ENCODE results near the gene MAGI1.

MAGI1 gene

DNA sequence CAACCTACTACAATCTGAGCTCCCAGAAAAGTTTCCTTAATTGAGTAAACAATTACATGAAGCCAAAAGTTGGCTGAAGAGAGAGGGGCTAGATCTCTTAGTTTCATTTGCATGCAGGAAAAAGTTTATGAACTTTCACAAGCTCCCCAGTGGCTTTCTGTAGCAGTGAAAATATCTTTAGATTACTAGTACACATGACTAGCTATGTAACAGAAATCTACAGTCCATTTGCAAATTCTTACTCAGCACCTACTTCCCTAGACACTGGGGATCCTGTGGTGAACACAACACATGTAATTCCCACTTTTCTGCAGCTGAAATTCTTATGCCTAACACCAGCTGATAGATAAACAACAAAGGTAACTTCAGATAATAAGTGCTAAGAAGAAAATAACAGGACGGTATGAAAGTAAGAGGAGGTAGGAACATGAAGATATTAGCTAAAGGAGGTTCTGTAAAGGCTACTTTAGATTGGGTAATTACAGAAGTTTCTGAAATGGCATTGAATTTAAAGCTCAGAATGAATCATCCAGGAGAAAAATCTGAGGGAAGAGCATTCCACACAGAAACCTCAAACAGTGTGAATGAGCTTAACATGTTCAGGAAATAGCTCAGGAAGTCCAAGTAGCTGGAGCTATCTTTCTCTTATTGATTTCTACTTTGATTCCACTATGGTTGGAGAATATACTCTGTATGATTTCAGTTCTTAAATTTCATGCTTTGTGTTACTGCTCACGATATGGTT lies 204.8 kb downstream of the MAGI1 start:
- no peaks in the 10 kb centered on the region for H3K4me1 Mint-ChIP-seq (ENCODE audit: low read depth)
- no peaks in the 10 kb centered on the region for H3K27me3 Mint-ChIP-seq
- no peaks in the 10 kb centered on the region for H3K9me3 Mint-ChIP-seq (ENCODE audit: low read depth)
- no peak overlapping the region for H3K27ac Mint-ChIP-seq
- no peaks in the 10 kb centered on the region for H3K36me3 Mint-ChIP-seq
- no peak overlapping the region for H3K4me3 Mint-ChIP-seq

DNA sequence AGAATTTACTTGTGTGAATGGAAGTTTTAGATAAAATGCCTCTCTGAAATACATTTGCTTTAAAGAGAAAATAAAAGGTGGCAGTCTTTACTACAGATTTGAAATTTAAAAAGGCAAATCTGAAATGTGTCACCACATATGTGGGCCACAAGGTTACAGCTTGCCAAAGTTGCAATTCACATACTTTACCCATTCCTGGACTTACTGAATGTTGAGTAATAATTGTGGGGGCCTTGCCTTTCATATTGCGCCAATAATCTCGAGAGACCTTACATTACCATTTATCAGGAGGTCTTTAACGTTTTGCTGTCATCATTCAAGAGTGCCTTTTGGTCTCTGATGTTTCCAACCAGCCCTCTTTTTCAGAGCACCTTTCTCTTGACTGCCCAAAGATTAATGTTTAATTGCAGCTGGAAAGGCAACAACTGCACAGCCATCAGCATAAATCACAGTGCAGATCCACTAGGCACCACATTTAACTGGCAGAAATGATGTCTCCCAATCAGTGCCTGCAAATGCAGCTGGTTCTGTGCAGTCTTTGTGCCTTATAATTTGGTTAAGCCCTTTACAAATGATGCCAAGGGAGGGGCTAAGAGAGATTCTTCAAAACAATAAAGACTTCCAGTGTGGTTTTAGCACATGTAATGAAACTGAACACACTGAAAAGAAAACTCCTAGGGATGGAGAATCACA lies 206.8 kb downstream of the MAGI1 start:
- Mint-ChIP-seq H3K4me1 (ENCODE audit: low read depth) (no peaks in the 10 kb centered on the region), H3K27me3 (no peaks in the 10 kb centered on the region), H3K4me3 (no peak overlapping the region), H3K27ac (no peak overlapping the region), H3K36me3 (no peaks in the 10 kb centered on the region), H3K9me3 (ENCODE audit: low read depth) (no peaks in the 10 kb centered on the region)

DNA sequence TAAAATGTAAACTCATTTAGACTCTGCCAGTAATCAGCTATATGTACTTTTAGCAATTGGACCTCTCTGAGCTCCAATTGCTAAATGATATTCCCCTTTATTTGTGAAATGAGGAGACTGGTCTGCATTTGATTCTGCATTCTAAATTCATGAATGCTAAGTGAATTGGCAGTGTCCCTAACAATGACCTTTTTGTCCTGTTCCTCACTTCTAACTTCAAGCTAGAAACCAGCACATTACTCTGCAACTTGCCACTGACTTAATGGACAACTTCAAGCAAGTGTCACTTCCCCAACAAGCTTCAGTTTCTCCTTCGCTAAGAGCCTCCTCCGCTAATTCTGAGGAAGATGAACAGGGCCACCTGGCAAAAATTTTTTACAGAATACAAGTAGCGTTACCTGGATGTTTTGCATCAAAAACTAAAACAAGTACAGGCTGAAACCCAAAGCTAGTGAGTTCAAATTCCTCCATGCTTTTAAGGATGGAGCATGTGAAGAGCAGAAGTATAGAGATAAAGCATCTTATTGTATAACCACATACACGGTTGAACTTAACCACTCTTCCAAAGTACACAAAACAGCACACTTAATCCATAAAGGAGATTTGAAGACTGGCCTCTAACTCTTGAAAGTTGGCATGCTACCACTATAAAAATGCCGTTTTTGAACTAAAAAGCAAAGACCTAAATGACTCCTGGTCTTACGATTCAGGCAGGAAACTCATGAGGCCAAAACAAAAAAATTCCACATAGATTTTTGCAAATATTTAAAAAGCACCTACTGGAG lies 207.6 kb downstream of the MAGI1 start:
- Mint-ChIP-seq H3K9me3 (ENCODE audit: low read depth) (no peaks in the 10 kb centered on the region), H3K27me3 (no peaks in the 10 kb centered on the region), H3K27ac (no peak overlapping the region), H3K36me3 (no peaks in the 10 kb centered on the region), H3K4me3 (no peak overlapping the region), H3K4me1 (ENCODE audit: low read depth) (no peaks in the 10 kb centered on the region)

DNA sequence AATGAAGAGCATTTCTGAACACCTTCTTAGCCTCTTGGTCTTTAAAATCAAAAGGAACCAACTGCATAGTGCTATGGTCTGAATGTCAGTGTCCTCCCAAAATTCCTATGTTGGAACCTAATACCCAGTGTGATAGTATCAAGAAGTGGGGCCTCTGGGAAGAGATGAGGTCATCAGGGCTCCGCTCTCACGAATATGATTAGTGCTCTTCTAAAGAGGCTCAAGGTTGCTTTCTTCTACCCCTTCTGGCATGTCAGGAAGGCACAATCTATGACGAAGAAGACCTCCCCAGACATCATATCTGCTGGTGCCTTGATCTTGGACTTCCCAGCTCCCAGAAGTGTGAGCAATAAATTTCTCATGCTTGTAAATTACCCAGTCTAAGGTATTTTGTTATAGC lies 209.5 kb downstream of the MAGI1 start:
- Mint-ChIP-seq H3K4me3 (no peak overlapping the region), H3K9me3 (ENCODE audit: low read depth) (no peaks in the 10 kb centered on the region), H3K27ac (no peak overlapping the region)

DNA sequence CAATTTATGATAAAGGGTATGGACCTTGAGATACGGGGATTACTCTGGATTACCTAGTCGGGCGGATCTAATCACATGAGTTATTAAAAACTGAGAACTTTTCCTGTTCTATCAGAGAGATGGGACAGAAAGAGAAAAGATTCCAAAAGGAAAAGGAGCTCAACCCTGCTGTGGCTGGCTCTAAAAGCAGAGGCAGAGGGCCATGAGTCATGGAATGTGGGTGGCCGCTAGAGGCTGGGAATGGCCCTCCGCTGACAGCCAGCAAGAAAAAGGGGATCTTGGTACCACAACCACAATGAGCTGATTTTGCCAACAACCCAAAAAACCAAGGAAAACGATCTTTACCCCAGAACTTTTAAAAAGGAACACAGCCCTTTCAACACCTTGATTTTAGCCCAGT lies 210.0 kb downstream of the MAGI1 start:
- Mint-ChIP-seq H3K36me3 (no peaks in the 10 kb centered on the region), H3K27ac (no peak overlapping the region), H3K27me3 (no peaks in the 10 kb centered on the region)

More for the DNA sequence above, 209.5 kb downstream of the MAGI1 start:
- H3K36me3 Mint-ChIP-seq = no peaks in the 10 kb centered on the region
- no peaks in the 10 kb centered on the region for H3K4me1 Mint-ChIP-seq (ENCODE audit: low read depth)
- no peaks in the 10 kb centered on the region for H3K27me3 Mint-ChIP-seq

DNA sequence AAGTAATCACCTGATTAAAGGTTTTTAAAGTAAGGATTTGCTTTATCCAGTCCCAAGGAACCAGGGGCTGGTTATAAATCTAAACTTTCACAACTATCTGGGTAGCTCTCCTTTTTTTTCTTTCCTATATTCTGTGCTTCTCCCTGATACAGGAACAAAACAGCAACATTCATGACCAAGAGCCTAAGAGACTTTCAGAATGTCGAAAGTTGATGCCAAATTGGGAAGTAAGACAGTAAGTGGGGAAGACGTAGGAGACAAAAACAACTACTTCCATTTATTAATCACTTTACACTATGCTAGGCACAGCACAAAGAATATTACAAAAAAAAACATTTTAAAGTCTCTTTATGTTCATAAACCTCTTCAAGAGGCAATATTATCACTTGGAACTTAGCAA lies 211.6 kb downstream of the MAGI1 start:
- H3K4me1 Mint-ChIP-seq (ENCODE audit: low read depth) = no peaks in the 10 kb centered on the region
- H3K4me3 Mint-ChIP-seq = no peak overlapping the region
- no peaks in the 10 kb centered on the region for H3K36me3 Mint-ChIP-seq
- no peaks in the 10 kb centered on the region for H3K9me3 Mint-ChIP-seq (ENCODE audit: low read depth)
- no peaks in the 10 kb centered on the region for H3K27me3 Mint-ChIP-seq
- H3K27ac Mint-ChIP-seq = no peak overlapping the region

More for the DNA sequence above, 210.0 kb downstream of the MAGI1 start:
- H3K4me1 Mint-ChIP-seq (ENCODE audit: low read depth) = no peaks in the 10 kb centered on the region
- no peak overlapping the region for H3K4me3 Mint-ChIP-seq
- H3K9me3 Mint-ChIP-seq (ENCODE audit: low read depth) = no peaks in the 10 kb centered on the region

DNA sequence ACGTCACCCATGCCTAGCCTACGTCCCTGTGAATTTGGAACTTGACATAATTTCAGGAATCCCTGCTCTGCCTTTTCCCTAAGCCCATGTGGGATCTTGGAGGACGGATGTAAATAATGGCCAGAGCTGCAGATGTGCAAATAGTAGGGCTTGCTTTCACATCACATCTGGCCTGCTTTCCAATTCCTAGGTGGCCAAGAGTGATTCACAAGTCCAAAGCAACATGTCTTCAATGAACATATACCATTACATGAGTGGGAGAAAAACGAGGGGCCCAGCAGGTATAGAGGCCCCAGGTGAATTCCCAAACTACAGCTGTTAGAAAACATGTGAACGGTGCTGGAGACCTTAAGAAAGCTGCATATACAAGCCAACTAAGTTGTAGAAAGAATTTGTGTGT lies 214.6 kb downstream of the MAGI1 start:
- H3K4me1 Mint-ChIP-seq (ENCODE audit: low read depth) = no peaks in the 10 kb centered on the region
- no peak overlapping the region for H3K4me3 Mint-ChIP-seq
- H3K27ac Mint-ChIP-seq = no peak overlapping the region
- H3K9me3 Mint-ChIP-seq (ENCODE audit: low read depth) = no peaks in the 10 kb centered on the region
- H3K36me3 Mint-ChIP-seq = no peaks in the 10 kb centered on the region
- H3K27me3 Mint-ChIP-seq = no peaks in the 10 kb centered on the region

DNA sequence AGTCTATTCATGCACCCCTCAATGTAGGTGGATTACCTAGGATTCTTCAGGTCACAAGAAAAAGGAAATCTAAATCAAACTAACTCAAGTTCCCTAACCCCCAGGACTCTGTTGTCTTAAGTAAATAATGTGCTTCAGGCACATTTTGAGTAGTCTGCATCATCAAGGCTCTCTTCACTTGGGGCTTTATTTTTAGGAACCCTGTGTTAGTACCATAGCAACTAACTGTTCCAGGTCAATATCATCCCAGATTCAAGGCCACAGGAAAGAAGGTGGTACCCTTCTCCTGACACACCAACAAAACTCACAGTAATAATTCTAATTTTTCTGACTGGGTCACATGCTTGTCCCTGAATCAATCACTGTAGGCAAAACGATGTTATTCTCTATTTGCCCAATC lies 218.1 kb downstream of the MAGI1 start:
- no peak overlapping the region for H3K4me3 Mint-ChIP-seq
- no peaks in the 10 kb centered on the region for H3K9me3 Mint-ChIP-seq (ENCODE audit: low read depth)
- H3K27ac Mint-ChIP-seq = no peak overlapping the region
- H3K36me3 Mint-ChIP-seq = no peaks in the 10 kb centered on the region
- H3K27me3 Mint-ChIP-seq = no peaks in the 10 kb centered on the region
- H3K4me1 Mint-ChIP-seq (ENCODE audit: low read depth) = no peaks in the 10 kb centered on the region

DNA sequence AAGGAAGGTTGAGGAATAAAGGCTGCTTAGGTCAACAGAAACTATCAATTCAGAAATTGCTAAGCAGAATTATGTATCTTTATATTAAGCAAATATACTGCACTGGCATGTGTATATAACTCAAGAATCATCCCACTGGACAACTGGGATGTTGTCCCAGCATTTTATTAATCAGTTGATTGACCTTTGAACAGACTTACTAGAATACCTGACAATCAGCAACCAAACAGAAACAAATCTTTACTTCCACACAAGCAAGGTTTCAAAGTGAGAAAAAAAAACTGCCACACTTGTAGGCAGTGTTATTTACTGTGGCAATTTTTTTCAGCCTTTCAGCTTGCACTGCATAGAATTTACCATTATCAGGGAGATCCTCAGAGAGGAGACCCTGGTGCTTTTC lies 218.8 kb downstream of the MAGI1 start:
- H3K9me3 Mint-ChIP-seq (ENCODE audit: low read depth) = no peaks in the 10 kb centered on the region
- H3K36me3 Mint-ChIP-seq = no peaks in the 10 kb centered on the region
- no peaks in the 10 kb centered on the region for H3K4me1 Mint-ChIP-seq (ENCODE audit: low read depth)
- H3K27ac Mint-ChIP-seq = no peak overlapping the region
- H3K27me3 Mint-ChIP-seq = no peaks in the 10 kb centered on the region
- no peak overlapping the region for H3K4me3 Mint-ChIP-seq

DNA sequence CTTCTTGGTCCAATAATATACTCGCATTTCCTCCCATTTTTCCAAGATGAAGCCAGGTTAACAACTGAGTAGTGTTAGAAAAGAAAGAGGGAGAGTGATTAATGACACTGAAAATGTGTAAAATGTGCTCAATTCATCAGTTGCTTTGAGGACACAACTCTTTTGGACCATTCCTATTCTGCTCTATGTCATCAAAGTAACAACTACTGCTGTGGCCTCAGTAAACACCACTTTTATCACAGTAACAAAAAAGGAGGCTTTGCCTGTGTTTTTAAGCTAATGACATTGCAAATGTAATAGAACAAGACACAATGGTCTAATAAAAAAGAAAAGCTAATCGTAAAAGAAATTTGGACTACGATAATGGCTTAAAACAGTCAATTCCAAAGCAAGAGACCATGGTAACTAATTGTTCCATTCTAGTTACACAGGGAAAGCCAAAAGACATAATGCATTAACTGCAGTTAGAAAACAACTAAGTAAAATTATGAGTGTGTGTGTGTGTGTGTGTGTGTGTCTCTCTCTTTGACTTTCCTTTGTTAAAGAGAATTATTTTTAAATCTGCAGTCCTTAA lies 221.1 kb downstream of the MAGI1 start:
- Mint-ChIP-seq H3K9me3 (ENCODE audit: low read depth) (no peaks in the 10 kb centered on the region), H3K4me3 (no peak overlapping the region), H3K27ac (no peak overlapping the region), H3K27me3 (no peaks in the 10 kb centered on the region), H3K4me1 (ENCODE audit: low read depth) (no peaks in the 10 kb centered on the region), H3K36me3 (no peaks in the 10 kb centered on the region)

DNA sequence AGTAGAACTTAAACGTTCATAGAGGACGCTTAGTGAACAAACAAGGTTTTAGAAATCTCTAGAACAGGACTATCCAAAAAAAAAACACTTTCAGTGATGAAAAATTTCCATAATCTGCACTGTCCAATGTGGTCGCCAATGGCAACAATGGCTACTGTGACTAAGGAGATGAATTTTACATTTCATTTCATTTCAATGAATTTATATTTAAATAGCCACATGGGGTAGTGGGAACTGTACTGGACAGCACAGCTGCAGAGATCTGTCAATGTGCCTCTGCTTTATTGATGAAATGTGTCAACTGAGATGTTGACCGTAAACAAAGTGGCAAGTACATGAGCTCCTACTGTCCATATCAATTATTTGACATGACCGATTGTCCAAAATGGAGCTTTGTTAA lies 222.5 kb downstream of the MAGI1 start:
- H3K27ac Mint-ChIP-seq = no peak overlapping the region
- no peaks in the 10 kb centered on the region for H3K9me3 Mint-ChIP-seq (ENCODE audit: low read depth)
- no peaks in the 10 kb centered on the region for H3K36me3 Mint-ChIP-seq
- H3K27me3 Mint-ChIP-seq = no peaks in the 10 kb centered on the region
- H3K4me1 Mint-ChIP-seq (ENCODE audit: low read depth) = no peaks in the 10 kb centered on the region
- no peak overlapping the region for H3K4me3 Mint-ChIP-seq

DNA sequence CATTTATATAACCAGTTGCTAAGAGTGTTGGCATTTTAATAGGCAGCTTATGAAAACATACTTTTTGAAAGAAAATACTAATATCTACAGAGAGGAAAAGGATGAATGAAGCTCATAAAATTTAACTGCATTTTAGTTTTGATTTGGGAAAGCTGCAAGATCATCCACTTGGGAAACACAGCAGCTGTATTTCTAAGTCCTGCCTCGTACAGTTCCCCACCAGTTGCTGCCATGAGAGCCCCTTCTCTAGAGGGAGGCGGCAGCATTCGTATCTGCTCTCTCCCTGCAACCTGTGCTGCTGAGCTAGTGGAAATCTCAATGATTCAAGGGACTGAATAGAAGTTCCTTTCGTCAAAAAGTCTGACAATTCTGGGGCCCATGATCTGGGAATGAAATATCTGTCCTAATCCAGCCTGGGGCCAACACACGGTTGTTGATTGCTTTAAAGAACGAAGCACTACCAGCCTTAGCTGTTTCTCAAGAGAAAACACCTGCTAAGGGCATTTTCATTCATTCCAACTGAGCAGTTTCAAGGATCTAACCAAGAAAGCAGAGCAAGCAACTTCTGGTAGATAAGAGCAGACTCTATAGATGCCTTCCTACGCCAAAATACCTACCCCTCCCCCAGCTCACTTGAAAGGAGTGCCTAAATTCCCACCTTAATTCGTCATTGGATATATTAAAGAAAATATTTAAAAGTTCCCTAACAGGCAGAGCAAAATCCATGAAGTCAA lies 223.7 kb downstream of the MAGI1 start:
- Mint-ChIP-seq H3K27me3 (no peaks in the 10 kb centered on the region), H3K4me1 (ENCODE audit: low read depth) (no peaks in the 10 kb centered on the region), H3K9me3 (ENCODE audit: low read depth) (no peaks in the 10 kb centered on the region), H3K4me3 (no peak overlapping the region), H3K36me3 (no peaks in the 10 kb centered on the region), H3K27ac (no peak overlapping the region)

DNA sequence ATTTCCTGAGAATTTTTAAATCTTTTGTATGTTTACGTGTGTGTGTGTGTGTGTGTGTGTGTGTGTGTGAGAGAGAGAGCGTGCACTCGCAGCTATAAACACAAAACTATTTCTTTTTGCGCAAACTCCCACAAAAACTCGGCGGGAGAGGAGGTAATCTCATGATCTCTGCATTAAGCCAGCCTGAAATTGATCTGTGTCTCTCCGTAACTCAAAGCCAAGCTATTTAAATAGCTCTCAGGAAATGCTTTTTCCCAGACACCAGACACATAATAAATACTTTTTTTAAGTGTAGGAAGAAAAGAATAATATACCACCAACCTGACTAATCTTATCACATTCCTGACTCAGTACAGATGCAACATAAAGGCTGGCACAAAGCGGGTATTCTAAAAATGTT lies 226.8 kb downstream of the MAGI1 start:
- Mint-ChIP-seq H3K9me3 (ENCODE audit: low read depth) (no peaks in the 10 kb centered on the region), H3K4me3 (no peak overlapping the region), H3K4me1 (ENCODE audit: low read depth) (no peaks in the 10 kb centered on the region), H3K27ac (no peak overlapping the region), H3K36me3 (no peaks in the 10 kb centered on the region), H3K27me3 (no peaks in the 10 kb centered on the region)

DNA sequence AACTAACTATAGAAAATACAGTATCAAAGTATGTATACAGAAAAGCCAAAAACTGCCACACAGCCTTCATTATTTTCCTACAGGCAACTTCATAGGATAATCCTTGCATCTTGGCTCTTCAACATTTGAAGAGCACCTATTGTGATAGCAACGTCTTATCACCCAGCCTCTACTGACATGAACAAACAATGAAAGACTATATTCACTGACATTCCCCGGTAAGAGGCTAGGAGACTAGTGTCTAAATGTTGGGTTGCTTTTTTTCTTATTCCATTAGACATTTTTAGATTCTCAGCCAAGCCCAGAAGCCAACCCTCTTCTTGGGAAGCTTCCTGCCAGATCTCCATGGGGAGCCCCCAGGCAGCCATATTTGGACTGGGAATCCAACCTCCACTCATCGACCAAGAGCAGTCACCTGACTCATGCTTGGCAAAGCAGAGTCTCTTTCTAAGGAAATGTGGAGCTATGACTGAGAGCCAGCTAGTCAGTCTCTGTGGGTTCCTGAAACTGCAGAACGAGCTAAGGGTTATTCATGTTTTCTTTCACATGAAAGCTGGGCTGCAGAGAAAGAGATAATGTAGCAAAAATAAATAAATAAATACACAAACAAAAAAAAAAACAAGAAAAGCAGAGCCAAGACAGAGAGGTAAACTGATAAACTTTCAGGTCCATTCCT lies 227.5 kb downstream of the MAGI1 start:
- H3K9me3 Mint-ChIP-seq (ENCODE audit: low read depth) = no peaks in the 10 kb centered on the region
- H3K27ac Mint-ChIP-seq = no peak overlapping the region
- no peaks in the 10 kb centered on the region for H3K4me1 Mint-ChIP-seq (ENCODE audit: low read depth)
- H3K27me3 Mint-ChIP-seq = no peaks in the 10 kb centered on the region
- H3K4me3 Mint-ChIP-seq = no peak overlapping the region
- no peaks in the 10 kb centered on the region for H3K36me3 Mint-ChIP-seq
